Measurements from ENCODE around the gene NBPF19.
"Not testable (repeated sequence)": the region's sequence is repeated elsewhere in the genome, so short reads cannot be mapped to it uniquely, and the experiment has no call there.

Gene NBPF19, protein sequence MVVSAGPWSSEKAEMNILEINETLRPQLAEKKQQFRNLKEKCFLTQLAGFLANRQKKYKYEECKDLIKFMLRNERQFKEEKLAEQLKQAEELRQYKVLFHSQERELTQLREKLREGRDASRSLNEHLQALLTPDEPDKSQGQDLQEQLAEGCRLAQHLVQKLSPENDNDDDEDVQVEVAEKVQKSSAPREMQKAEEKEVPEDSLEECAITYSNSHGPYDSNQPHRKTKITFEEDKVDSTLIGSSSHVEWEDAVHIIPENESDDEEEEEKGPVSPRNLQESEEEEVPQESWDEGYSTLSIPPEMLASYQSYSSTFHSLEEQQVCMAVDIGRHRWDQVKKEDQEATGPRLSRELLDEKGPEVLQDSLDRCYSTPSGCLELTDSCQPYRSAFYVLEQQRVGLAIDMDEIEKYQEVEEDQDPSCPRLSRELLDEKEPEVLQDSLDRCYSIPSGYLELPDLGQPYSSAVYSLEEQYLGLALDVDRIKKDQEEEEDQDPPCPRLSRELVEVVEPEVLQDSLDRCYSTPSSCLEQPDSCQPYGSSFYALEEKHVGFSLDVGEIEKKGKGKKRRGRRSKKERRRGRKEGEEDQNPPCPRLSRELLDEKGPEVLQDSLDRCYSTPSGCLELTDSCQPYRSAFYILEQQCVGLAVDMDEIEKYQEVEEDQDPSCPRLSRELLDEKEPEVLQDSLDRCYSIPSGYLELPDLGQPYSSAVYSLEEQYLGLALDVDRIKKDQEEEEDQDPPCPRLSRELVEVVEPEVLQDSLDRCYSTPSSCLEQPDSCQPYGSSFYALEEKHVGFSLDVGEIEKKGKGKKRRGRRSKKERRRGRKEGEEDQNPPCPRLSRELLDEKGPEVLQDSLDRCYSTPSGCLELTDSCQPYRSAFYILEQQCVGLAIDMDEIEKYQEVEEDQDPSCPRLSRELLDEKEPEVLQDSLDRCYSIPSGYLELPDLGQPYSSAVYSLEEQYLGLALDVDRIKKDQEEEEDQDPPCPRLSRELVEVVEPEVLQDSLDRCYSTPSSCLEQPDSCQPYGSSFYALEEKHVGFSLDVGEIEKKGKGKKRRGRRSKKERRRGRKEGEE (N-terminal part only)

GRCh38 chr1:149474745-149475144 is at the start of gene NBPF19:
NBPF19 (plus strand) TSS chr1:149475045; CDS start chr1:149475933, 888 bp downstream.
- H3K27me3 Mint-ChIP-seq, H3K27ac Mint-ChIP-seq, CTCF ChIA-PET, H3K36me3 Mint-ChIP-seq, H3K9me3 Mint-ChIP-seq, H3K4me1 Mint-ChIP-seq, DNase-seq, H3K4me3 Mint-ChIP-seq: not testable (repeated sequence)

- CTCF ChIA-PET, H3K36me3 Mint-ChIP-seq, DNase-seq, H3K27me3 Mint-ChIP-seq, H3K9me3 Mint-ChIP-seq, H3K4me3 Mint-ChIP-seq, H3K27ac Mint-ChIP-seq, H3K4me1 Mint-ChIP-seq: not testable (repeated sequence)
These were observed 46.5 kb upstream of the NBPF19 start for GRCh38 chr1:149428317-149428716.

GRCh38 chr1:149445451-149445850 is 29.4 kb upstream of the NBPF19 start:
- CTCF ChIA-PET, H3K27ac Mint-ChIP-seq, H3K36me3 Mint-ChIP-seq, H3K4me3 Mint-ChIP-seq, H3K4me1 Mint-ChIP-seq, DNase-seq, H3K27me3 Mint-ChIP-seq, H3K9me3 Mint-ChIP-seq: not testable (repeated sequence)

- DNase-seq, CTCF ChIA-PET, H3K4me3 Mint-ChIP-seq: not testable (repeated sequence)
These were observed 22.6 kb upstream of the NBPF19 start for GRCh38 chr1:149452196-149452595.

GRCh38 chr1:149452652-149453051 is 22.2 kb upstream of the NBPF19 start:
- H3K4me3 Mint-ChIP-seq, H3K36me3 Mint-ChIP-seq, H3K27me3 Mint-ChIP-seq, DNase-seq, H3K4me1 Mint-ChIP-seq, CTCF ChIA-PET, H3K27ac Mint-ChIP-seq, H3K9me3 Mint-ChIP-seq: not testable (repeated sequence)

More at GRCh38 chr1:149452196-149452595, 22.6 kb upstream of the NBPF19 start:
- not testable (repeated sequence) for H3K36me3 Mint-ChIP-seq, H3K4me1 Mint-ChIP-seq, H3K27ac Mint-ChIP-seq, H3K27me3 Mint-ChIP-seq, H3K9me3 Mint-ChIP-seq

DNA sequence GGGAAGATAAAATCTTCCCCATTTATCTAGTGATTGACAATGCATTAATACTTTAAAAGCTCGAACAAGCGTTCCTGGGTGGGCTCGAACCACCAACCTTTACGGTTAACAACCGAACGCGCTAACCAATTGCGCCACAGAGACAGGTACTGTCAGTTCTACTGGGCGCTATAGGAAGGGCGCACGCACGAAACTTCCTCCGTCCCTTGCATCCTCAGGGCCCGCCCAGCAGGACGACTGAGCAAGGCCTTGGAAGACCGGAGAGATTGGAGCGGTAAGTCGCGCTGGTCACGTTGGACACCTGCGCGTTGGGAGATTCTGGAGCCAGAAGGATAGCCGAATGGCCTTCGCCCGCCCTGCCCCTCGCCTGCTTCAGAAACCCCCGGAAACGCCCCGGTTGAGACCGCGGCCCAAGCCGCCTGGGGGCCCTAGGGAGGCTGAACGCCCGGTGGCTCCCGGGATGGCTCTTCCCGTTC is 83.5 kb downstream of the NBPF19 start:
- CTCF ChIA-PET, H3K27me3 Mint-ChIP-seq, H3K9me3 Mint-ChIP-seq: not testable (repeated sequence)
- H3K36me3 Mint-ChIP-seq, result peaks cover 10% of the 10 kb centered on the region
- H3K4me1 Mint-ChIP-seq, result peaks cover 10% of the 10 kb centered on the region
- H3K27ac Mint-ChIP-seq, result peak overlapping the region; percentile 86
- H3K4me3 Mint-ChIP-seq, result peak overlapping the region; percentile 81
- DNase-seq, result peak; percentile 59

GRCh38 chr1:149561806-149562205 is 87.0 kb downstream of the NBPF19 start:
- H3K4me1 Mint-ChIP-seq, result peaks cover 14% of the 10 kb centered on the region
- H3K27me3 Mint-ChIP-seq, CTCF ChIA-PET, H3K36me3 Mint-ChIP-seq, DNase-seq, H3K9me3 Mint-ChIP-seq, H3K27ac Mint-ChIP-seq, H3K4me3 Mint-ChIP-seq: not testable (repeated sequence)

GRCh38 chr1:149565485-149565884 is 90.6 kb downstream of the NBPF19 start:
- CTCF ChIA-PET, DNase-seq, H3K9me3 Mint-ChIP-seq, H3K27ac Mint-ChIP-seq, H3K36me3 Mint-ChIP-seq, H3K27me3 Mint-ChIP-seq, H3K4me3 Mint-ChIP-seq: not testable (repeated sequence)
- H3K4me1 Mint-ChIP-seq, result peaks cover 12% of the 10 kb centered on the region

DNA sequence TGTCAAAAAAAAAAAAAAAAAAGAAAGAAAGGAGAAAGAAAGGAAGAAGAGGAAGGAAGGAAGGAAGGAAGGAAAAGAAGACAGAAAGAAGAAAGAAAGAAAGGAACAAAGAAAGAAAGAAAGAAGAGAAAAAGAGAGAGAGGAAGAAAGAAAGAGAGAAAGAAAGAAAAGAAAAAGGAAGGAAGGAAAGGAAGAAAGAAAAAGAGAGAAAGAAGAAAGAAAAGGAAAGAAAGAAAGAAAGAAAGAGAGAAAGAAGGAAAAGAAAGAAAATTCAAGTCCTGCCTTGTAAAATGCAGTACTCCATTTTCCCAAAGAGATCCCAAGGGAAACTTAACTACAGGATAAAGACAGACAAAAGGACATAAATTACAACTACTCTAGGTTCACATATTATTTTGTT is 97.9 kb downstream of the NBPF19 start:
- CTCF ChIA-PET, H3K4me1 Mint-ChIP-seq, H3K27ac Mint-ChIP-seq, H3K9me3 Mint-ChIP-seq, H3K4me3 Mint-ChIP-seq, DNase-seq, H3K36me3 Mint-ChIP-seq, H3K27me3 Mint-ChIP-seq: not testable (repeated sequence)

- DNase-seq, result peak; percentile 77
- H3K9me3 Mint-ChIP-seq, H3K36me3 Mint-ChIP-seq, CTCF ChIA-PET, H3K4me1 Mint-ChIP-seq, H3K4me3 Mint-ChIP-seq, H3K27me3 Mint-ChIP-seq: not testable (repeated sequence)
- H3K27ac Mint-ChIP-seq, result peak overlapping the region; percentile 86
These were observed 110.7 kb downstream of the NBPF19 start for GRCh38 chr1:149585592-149585991.
